Natural killer cell (primary cell): Measurements from ENCODE around the gene THBS1. TPM values are rescaled to one million over a fixed set of nuclear protein-coding genes. Genes with fewer than 3 reads are reported as not detected.
A peak's percentile ranks its signal among the peaks of the same experiment; 100 is the strongest.

Experiments
- ATAC-seq, 3 donors: fragments of 150-1000 bp in 2 of 3; fragments of 200-7000 bp in 1 of 3; cut with Tn5 transposase; 1 replicate in 1 of 3; 2 replicates in 2 of 3; pipeline ENCODE4 v1.10.0; 2021; ENCODE audit warnings: mild to moderate bottlenecking in 2 of 3, moderate library complexity in 2 of 3
- DNase-seq, 2 donors: peaks; one replicate each; pipeline versions ENCODE4 v3.0.0 to v3.0.0-alpha.2; 2013 to 2021; ENCODE audit warnings: mixed read lengths in 1 of 2
- H3K27ac ChIP-seq: one replicate; pipeline ENCODE4 v1.5.1; 2013; ENCODE audit warnings: mild to moderate bottlenecking, low read length
- H3K27me3 ChIP-seq: one replicate; pipeline ENCODE4 v1.6.1; 2013; ENCODE audit warnings: low read length; ENCODE audit not compliant: control insufficient read depth, insufficient read depth
- H3K36me3 ChIP-seq: one replicate; pipeline ENCODE4 v1.6.1; 2013; ENCODE audit warnings: low read length; ENCODE audit not compliant: control insufficient read depth, insufficient read depth
- H3K4me1 ChIP-seq: one replicate; pipeline ENCODE4 v1.6.1; 2013; ENCODE audit warnings: low read length; ENCODE audit not compliant: control insufficient read depth, insufficient read depth
- H3K4me3 ChIP-seq: one replicate; pipeline ENCODE4 v1.5.1; 2013; ENCODE audit warnings: low read length
- H3K9me3 ChIP-seq: one replicate; pipeline ENCODE4 v1.6.1; 2013; ENCODE audit warnings: low read length; ENCODE audit not compliant: control insufficient read depth, insufficient read depth
- H3K27ac Mint-ChIP-seq, 2 donors: one replicate each; pipeline ENCODE4 v1.8.0; 2022; ENCODE audit warnings: mild to moderate bottlenecking in 2 of 2, mixed read lengths in 2 of 2, moderate library complexity in 1 of 2
- H3K27me3 Mint-ChIP-seq, 2 donors: one replicate each; pipeline ENCODE4 v1.8.0; 2022; ENCODE audit warnings: low read depth in 2 of 2, mixed read lengths in 2 of 2
- H3K36me3 Mint-ChIP-seq: one replicate; pipeline ENCODE4 v1.8.0; 2022; ENCODE audit warnings: mixed read lengths
- H3K4me1 Mint-ChIP-seq, 2 donors: one replicate each; pipeline ENCODE4 v1.8.0; 2022; ENCODE audit warnings: mixed read lengths in 2 of 2
- H3K4me3 Mint-ChIP-seq: one replicate; pipeline ENCODE4 v1.8.0; 2022; ENCODE audit warnings: mild to moderate bottlenecking, moderate library complexity, mixed read lengths
- H3K9me3 Mint-ChIP-seq, 2 donors: one replicate each; pipeline ENCODE4 v1.8.0; 2022; ENCODE audit warnings: mixed read lengths in 2 of 2
- CTCF ChIP-seq: fragments of 200-600 bp; IDR thresholded peaks from one replicate; pipeline ENCODE4 v1.8.0; 2022; ENCODE audit warnings: antibody characterized with exemption
- WGBS: methylation state at CpG from one replicate; pipeline ENCODE4 v1.1.7; 2013; ENCODE audit warnings: missing lambda C conversion rate; ENCODE audit not compliant: insufficient coverage; 5-methylcytosine and 5-hydroxymethylcytosine counted together
- intact Hi-C: fragments of 100-400 bp; cut with micrococcal nuclease; formaldehyde crosslinking; loops from one replicate; pipeline ENCODE4 v1.14.2; 2022
- total RNA-seq, 4 donors: library from RNA; stranded (reverse); fragments of 120-200 nt in 1 of 4; gene quantifications; one replicate each; pipeline versions ENCODE4 v1.2.3 to v1.2.4, GENCODE V29; 2013 to 2022

The THBS1 gene
- total RNA-seq, 3 donors from 2014 or later (not counting 1 experiment from before 2014, with no cell fraction given) = 27.1 to 43.3 (median 38.3) TPM

- H3K36me3 ChIP-seq = peaks cover 4% of the 10 kb centered on the region
- no peak for DNase-seq
- Mint-ChIP-seq H3K36me3 (peaks cover 17% of the 10 kb centered on the region), H3K27me3 (no peaks in the 10 kb centered on the region), H3K9me3 (no peaks in the 10 kb centered on the region), H3K4me1 (peaks cover 14 to 24% of the 10 kb centered on the region in 2 donors), H3K4me3 (no peak overlapping the region), H3K27ac (no peak overlapping the region)
- no peaks in the 10 kb centered on the region for H3K27me3 ChIP-seq
- no peaks in the 10 kb centered on the region for H3K9me3 ChIP-seq
- intact Hi-C loops = no loop called here
- no peaks in the 10 kb centered on the region for H3K4me1 ChIP-seq
- no peak for ATAC-seq
- H3K27ac ChIP-seq = no peak overlapping the region
- TF ChIP-seq CTCF = no peak
- 92% methylated on average over 2 of the region's 2 CpGs for WGBS
- H3K4me3 ChIP-seq = no peak overlapping the region
Observed at GRCh38 chr15:39599871-39600270, 19.0 kb downstream of the THBS1 start.

GRCh38 chr15:39602143-39602542 lies 21.3 kb downstream of the THBS1 start:
- H3K9me3 Mint-ChIP-seq = no peaks in the 10 kb centered on the region
- no peak for TF ChIP-seq CTCF
- H3K4me1 ChIP-seq = no peaks in the 10 kb centered on the region
- no peak overlapping the region for H3K4me3 Mint-ChIP-seq
- no peaks in the 10 kb centered on the region for H3K36me3 ChIP-seq
- no peak overlapping the region for H3K27ac ChIP-seq
- 97% methylated on average over 5 of the region's 5 CpGs for WGBS
- H3K27ac Mint-ChIP-seq = no peak overlapping the region
- H3K27me3 ChIP-seq = no peaks in the 10 kb centered on the region
- H3K27me3 Mint-ChIP-seq = no peaks in the 10 kb centered on the region
- no peaks in the 10 kb centered on the region for H3K9me3 ChIP-seq
- peaks cover 9% of the 10 kb centered on the region for H3K36me3 Mint-ChIP-seq
- ATAC-seq (no peak), DNase-seq (no peak)
- intact Hi-C loops = no loop called here
- H3K4me3 ChIP-seq = no peak overlapping the region
- H3K4me1 Mint-ChIP-seq = peaks cover 29 to 33% of the 10 kb centered on the region in 2 donors

- no peak overlapping the region for H3K4me3 ChIP-seq
- DNase-seq = no peak
- no peaks in the 10 kb centered on the region for H3K36me3 ChIP-seq
- H3K27me3 ChIP-seq = no peaks in the 10 kb centered on the region
- no peak for ATAC-seq
- no peak for TF ChIP-seq CTCF
- H3K4me1 Mint-ChIP-seq = peaks cover 48 to 52% of the 10 kb centered on the region in 2 donors
- H3K9me3 Mint-ChIP-seq = no peaks in the 10 kb centered on the region
- intact Hi-C loops = no loop called here
- H3K4me1 ChIP-seq = peaks cover 14% of the 10 kb centered on the region
- H3K27ac Mint-ChIP-seq = peak overlapping the region in 1 of 2 donors; percentile 61
- H3K9me3 ChIP-seq = peaks cover 10% of the 10 kb centered on the region
- no peak overlapping the region for H3K27ac ChIP-seq
- no peak overlapping the region for H3K4me3 Mint-ChIP-seq
- WGBS = 83% methylated on average over 1 of the region's 1 CpG
- H3K36me3 Mint-ChIP-seq = no peaks in the 10 kb centered on the region
- H3K27me3 Mint-ChIP-seq = no peaks in the 10 kb centered on the region
Observed at GRCh38 chr15:39605146-39605545, 24.3 kb downstream of the THBS1 start.
